GM23338 (cell line): ENCODE results near the gene SIX5. TPM values are rescaled to one million over a fixed set of nuclear protein-coding genes. Genes with fewer than 3 reads are reported as not detected.
A peak's percentile ranks its signal among the peaks of the same experiment; 100 is the strongest.
"Not testable (repeated sequence)": the region's sequence is repeated elsewhere in the genome, so short reads cannot be mapped to it uniquely, and the experiment has no call there.

Source experiments
- ATAC-seq: fragments of 200-7000 bp; cut with Tn5 transposase; 3 replicates; pipeline ENCODE4 v1.9.1; 2020
- DNase-seq: peaks from one replicate; pipeline ENCODE4 v3.0.0-alpha.2; 2015; ENCODE audit warnings: low spot score
- H2AFZ ChIP-seq: fragments of 200-600 bp; sonication (generic); 2 replicates; pipeline ENCODE4 v1.8.0; 2016; ENCODE audit warnings: antibody characterized with exemption, mild to moderate bottlenecking, moderate library complexity
- H3F3A ChIP-seq: fragments of 200-600 bp; sonication (generic); replicated peaks from 2 replicates; pipeline ENCODE4 v1.8.0; 2017; ENCODE audit warnings: antibody characterized with exemption, mixed run types, low read depth
- H3K27ac ChIP-seq: fragments of 200-600 bp; sonication (generic); 2 replicates; pipeline ENCODE4 v1.6.1; 2016; ENCODE audit warnings: low read depth
- H3K27me3 ChIP-seq: fragments of 200-600 bp; sonication (generic); 2 replicates; pipeline ENCODE4 v1.8.0; 2016; ENCODE audit warnings: mild to moderate bottlenecking, mixed run types, moderate library complexity; ENCODE audit not compliant: insufficient read depth
- H3K36me3 ChIP-seq: fragments of 200-600 bp; sonication (generic); 2 replicates; pipeline ENCODE4 v1.8.0; 2016; ENCODE audit warnings: mild to moderate bottlenecking; ENCODE audit not compliant: insufficient read depth
- H3K4me1 ChIP-seq: fragments of 200-600 bp; sonication (generic); 2 replicates; pipeline ENCODE4 v1.8.0; 2016; ENCODE audit warnings: mild to moderate bottlenecking, moderate library complexity; ENCODE audit not compliant: insufficient read depth
- H3K4me2 ChIP-seq: fragments of 200-600 bp; sonication (generic); 2 replicates; pipeline ENCODE4 v1.7.1; 2017; ENCODE audit warnings: mixed run types
- H3K4me3 ChIP-seq: fragments of 200-600 bp; sonication (generic); 2 replicates; pipeline ENCODE4 v1.6.1; 2016; ENCODE audit warnings: mixed run types
- H3K79me2 ChIP-seq: fragments of 200-600 bp; sonication (generic); replicated peaks from 2 replicates; pipeline ENCODE4 v1.8.0; 2017; ENCODE audit warnings: mild to moderate bottlenecking; ENCODE audit not compliant: insufficient read depth
- H3K9me2 ChIP-seq: fragments of 200-600 bp; sonication (generic); 2 replicates; pipeline ENCODE4 v1.8.0; 2017; ENCODE audit not compliant: insufficient read depth
- H4K20me1 ChIP-seq: fragments of 200-600 bp; sonication (generic); replicated peaks from 2 replicates; pipeline ENCODE4 v1.8.0; 2017; ENCODE audit warnings: mild to moderate bottlenecking; ENCODE audit not compliant: insufficient read depth
- H3K27ac Mint-ChIP-seq: 2 replicates; pipeline ENCODE4 v1.8.0; 2020; ENCODE audit warnings: inconsistent platforms, mild to moderate bottlenecking, moderate library complexity, mixed read lengths
- H3K27me3 Mint-ChIP-seq: 3 replicates; pipeline ENCODE4 v1.8.0; 2022; ENCODE audit warnings: low read depth, mild to moderate bottlenecking, moderate library complexity, mixed read lengths, inconsistent platforms; ENCODE audit not compliant: insufficient read depth, poor library complexity
- H3K36me3 Mint-ChIP-seq: 3 replicates; pipeline ENCODE4 v1.8.0; 2021; ENCODE audit warnings: low read depth, mild to moderate bottlenecking, inconsistent platforms, moderate library complexity, mixed read lengths
- H3K4me1 Mint-ChIP-seq: 3 replicates; pipeline ENCODE4 v1.8.0; 2020; ENCODE audit warnings: mild to moderate bottlenecking, inconsistent platforms, mixed read lengths
- H3K4me3 Mint-ChIP-seq: 3 replicates; pipeline ENCODE4 v1.8.0; 2021; ENCODE audit warnings: moderate library complexity, mild to moderate bottlenecking, inconsistent platforms, mixed read lengths
- H3K9me3 Mint-ChIP-seq: 3 replicates; pipeline ENCODE4 v1.8.0; 2020; ENCODE audit warnings: moderate library complexity, mild to moderate bottlenecking, inconsistent platforms, mixed read lengths
- CREB1 ChIP-seq: fragments of 250-450 bp; sonication (Bioruptor Pico); IDR thresholded peaks from 2 replicates; pipeline ENCODE4 v1.5.0; 2020; ENCODE audit warnings: low read depth, mild to moderate bottlenecking, moderate library complexity
- CTCF ChIP-seq, 2 experiments: fragments of 200-600 bp in 1 of 2; sonication (generic) in 1 of 2; conservative IDR thresholded peaks; 2 replicates each; pipeline versions ENCODE4 v1.5.1 to v1.6.1; 2016 to 2017; ENCODE audit warnings: antibody characterized with exemption in 2 of 2, low read depth in 2 of 2, mild to moderate bottlenecking in 2 of 2, moderate library complexity in 1 of 2
- EZH2phosphoT487 ChIP-seq: fragments of 200-600 bp; sonication (generic); IDR thresholded peaks from one replicate; pipeline ENCODE4 v1.8.1; 2018; ENCODE audit warnings: antibody characterized with exemption; ENCODE audit not compliant: unreplicated experiment
- JUNB ChIP-seq: IDR thresholded peaks from one replicate; pipeline ENCODE4 v1.6.1; 2016; ENCODE audit warnings: antibody characterized with exemption; ENCODE audit not compliant: unreplicated experiment
- NANOG ChIP-seq: IDR thresholded peaks from 2 replicates; pipeline ENCODE4 v1.6.1; 2016; ENCODE audit warnings: antibody characterized with exemption, borderline replicate concordance
- STAT1 ChIP-seq: IDR thresholded peaks from one replicate; pipeline ENCODE4 v1.6.1; 2016; ENCODE audit warnings: antibody characterized with exemption; ENCODE audit not compliant: unreplicated experiment
- ZNF331 ChIP-seq: fragments of 250-450 bp; sonication (Bioruptor Pico); IDR thresholded peaks from 2 replicates; pipeline ENCODE4 v1.5.0; 2020; ENCODE audit warnings: low read depth, mild to moderate bottlenecking, moderate library complexity
- polyA plus RNA-seq: library from polyadenylated mRNA; unstranded; fragments of >200 nt; fragmentation: Nextera tagmentation; extraction: Ambion mirVana; gene quantifications from 2 replicates; pipeline ENCODE4 v1.2.1, GENCODE V29; 2016
- total RNA-seq: library from RNA; depleted of rRNA; stranded (reverse); fragments of >200 nt; shearing (Covaris generic); gene quantifications from 2 replicates; pipeline ENCODE4 v1.2.3, GENCODE V29; 2014
- TF ChIP-seq, protein P1 (sequence below): fragments of 250-450 bp; sonication (Bioruptor Pico); IDR thresholded peaks from 2 replicates; pipeline ENCODE4 v1.5.0; 2020; ENCODE audit warnings: mild to moderate bottlenecking, moderate library complexity
- TF ChIP-seq, protein P2 (sequence below): IDR thresholded peaks from 2 replicates; pipeline ENCODE4 v1.6.1; 2016; ENCODE audit warnings: antibody characterized with exemption

SIX5 gene
- total and polyA plus RNA-seq, 2 experiments from 2014 or later = 10.1 to 22.6 TPM

DNA sequence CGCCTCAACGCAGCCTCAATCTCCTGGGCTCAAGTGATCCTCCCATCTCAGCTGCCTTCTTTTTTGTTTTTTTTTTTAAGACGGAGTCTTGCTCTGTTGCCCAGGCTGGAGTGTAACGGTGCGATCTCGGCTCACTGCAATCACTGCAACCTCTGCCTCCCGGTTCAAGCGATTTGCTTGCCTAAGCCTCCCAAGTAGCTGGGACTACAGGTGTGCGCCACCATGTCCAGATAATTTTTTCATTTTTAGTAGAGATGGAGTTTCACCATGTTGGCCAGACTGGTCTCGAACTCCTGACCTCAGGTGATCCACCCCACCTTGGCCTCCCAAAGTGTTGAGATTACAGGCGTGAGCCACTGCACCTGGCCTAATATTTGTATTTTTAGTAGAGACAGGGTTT lies 49.0 kb downstream of the SIX5 start:
- H3K4me3 Mint-ChIP-seq, DNase-seq, H3K9me2 ChIP-seq, H3K4me2 ChIP-seq, H2AFZ ChIP-seq, H4K20me1 ChIP-seq, H3K27me3 ChIP-seq, H3K4me3 ChIP-seq, ATAC-seq, H3K27ac Mint-ChIP-seq, H3K27ac ChIP-seq, H3K9me3 Mint-ChIP-seq: not testable (repeated sequence)
- Histone ChIP-seq H3K4me1 (peaks cover 18% of the 10 kb centered on the region), H3K79me2 (peaks cover 52% of the 10 kb centered on the region), H3K36me3 (peaks cover 10% of the 10 kb centered on the region), H3F3A (peaks cover 10% of the 10 kb centered on the region)
- Mint-ChIP-seq H3K27me3 (peaks cover 17% of the 10 kb centered on the region), H3K4me1 (peaks cover 22% of the 10 kb centered on the region), H3K36me3 (peaks cover 30% of the 10 kb centered on the region)

DNA sequence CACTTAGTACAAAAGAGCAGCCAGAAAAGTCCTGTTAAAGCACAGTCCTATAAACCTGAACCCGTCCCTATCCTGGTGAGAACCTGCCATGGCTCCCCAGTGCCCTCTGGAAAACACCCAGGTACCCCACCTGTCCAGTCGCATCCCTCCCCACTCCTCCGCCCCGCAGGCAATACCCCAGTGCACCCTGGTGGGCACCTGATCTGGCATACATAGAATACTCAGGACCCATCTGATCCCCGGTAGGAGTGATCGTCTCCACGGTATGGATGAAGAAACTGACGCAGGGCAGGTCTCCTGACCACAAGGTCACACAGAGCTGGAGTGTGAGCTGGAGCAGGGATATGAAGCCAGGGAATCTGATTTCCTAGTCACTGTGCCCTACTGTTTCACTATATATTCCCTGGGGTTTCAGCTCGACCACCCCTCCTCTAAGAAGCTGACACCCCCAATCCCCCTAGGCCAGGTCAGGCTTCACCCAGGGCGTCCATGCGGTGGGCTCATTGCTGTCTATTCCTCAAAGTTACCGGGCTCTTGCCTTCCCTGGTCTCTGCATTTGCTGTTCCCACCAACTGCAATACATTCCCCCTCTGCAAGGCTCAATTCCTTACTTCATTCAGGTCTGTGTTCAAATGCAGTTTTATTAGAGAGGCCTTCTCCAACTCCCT lies 50.9 kb downstream of the SIX5 start:
- H4K20me1 ChIP-seq = no peaks in the 10 kb centered on the region; the same call in 1 of the 2 replicates
- no peaks in the 10 kb centered on the region for H3K9me2 ChIP-seq
- peak overlapping the region; percentile 86 for H3K27ac ChIP-seq
- peak; percentile 11 for ATAC-seq
- H3K4me1 Mint-ChIP-seq = peaks cover 29% of the 10 kb centered on the region
- H3K36me3 Mint-ChIP-seq = peaks cover 27% of the 10 kb centered on the region
- H3K27me3 Mint-ChIP-seq = peaks cover 20% of the 10 kb centered on the region
- H3F3A ChIP-seq = peaks cover 10% of the 10 kb centered on the region
- H3K27me3 ChIP-seq = no peaks in the 10 kb centered on the region
- peak overlapping the region; percentile 77 for H3K4me2 ChIP-seq
- TF ChIP-seq STAT1 (no peak), NANOG (no peak), JUNB (no peak), CREB1 (CRISPR knock-in tag) (no peak), CTCF (conservative IDR thresholded peaks at IDR 0.05; ENCODE audit: low read depth in 2 of 2) (no peak), ZNF331 (CRISPR knock-in tag) (no peak), EZH2phosphoT487 (no peak)
- TF ChIP-seq, protein P1, sequence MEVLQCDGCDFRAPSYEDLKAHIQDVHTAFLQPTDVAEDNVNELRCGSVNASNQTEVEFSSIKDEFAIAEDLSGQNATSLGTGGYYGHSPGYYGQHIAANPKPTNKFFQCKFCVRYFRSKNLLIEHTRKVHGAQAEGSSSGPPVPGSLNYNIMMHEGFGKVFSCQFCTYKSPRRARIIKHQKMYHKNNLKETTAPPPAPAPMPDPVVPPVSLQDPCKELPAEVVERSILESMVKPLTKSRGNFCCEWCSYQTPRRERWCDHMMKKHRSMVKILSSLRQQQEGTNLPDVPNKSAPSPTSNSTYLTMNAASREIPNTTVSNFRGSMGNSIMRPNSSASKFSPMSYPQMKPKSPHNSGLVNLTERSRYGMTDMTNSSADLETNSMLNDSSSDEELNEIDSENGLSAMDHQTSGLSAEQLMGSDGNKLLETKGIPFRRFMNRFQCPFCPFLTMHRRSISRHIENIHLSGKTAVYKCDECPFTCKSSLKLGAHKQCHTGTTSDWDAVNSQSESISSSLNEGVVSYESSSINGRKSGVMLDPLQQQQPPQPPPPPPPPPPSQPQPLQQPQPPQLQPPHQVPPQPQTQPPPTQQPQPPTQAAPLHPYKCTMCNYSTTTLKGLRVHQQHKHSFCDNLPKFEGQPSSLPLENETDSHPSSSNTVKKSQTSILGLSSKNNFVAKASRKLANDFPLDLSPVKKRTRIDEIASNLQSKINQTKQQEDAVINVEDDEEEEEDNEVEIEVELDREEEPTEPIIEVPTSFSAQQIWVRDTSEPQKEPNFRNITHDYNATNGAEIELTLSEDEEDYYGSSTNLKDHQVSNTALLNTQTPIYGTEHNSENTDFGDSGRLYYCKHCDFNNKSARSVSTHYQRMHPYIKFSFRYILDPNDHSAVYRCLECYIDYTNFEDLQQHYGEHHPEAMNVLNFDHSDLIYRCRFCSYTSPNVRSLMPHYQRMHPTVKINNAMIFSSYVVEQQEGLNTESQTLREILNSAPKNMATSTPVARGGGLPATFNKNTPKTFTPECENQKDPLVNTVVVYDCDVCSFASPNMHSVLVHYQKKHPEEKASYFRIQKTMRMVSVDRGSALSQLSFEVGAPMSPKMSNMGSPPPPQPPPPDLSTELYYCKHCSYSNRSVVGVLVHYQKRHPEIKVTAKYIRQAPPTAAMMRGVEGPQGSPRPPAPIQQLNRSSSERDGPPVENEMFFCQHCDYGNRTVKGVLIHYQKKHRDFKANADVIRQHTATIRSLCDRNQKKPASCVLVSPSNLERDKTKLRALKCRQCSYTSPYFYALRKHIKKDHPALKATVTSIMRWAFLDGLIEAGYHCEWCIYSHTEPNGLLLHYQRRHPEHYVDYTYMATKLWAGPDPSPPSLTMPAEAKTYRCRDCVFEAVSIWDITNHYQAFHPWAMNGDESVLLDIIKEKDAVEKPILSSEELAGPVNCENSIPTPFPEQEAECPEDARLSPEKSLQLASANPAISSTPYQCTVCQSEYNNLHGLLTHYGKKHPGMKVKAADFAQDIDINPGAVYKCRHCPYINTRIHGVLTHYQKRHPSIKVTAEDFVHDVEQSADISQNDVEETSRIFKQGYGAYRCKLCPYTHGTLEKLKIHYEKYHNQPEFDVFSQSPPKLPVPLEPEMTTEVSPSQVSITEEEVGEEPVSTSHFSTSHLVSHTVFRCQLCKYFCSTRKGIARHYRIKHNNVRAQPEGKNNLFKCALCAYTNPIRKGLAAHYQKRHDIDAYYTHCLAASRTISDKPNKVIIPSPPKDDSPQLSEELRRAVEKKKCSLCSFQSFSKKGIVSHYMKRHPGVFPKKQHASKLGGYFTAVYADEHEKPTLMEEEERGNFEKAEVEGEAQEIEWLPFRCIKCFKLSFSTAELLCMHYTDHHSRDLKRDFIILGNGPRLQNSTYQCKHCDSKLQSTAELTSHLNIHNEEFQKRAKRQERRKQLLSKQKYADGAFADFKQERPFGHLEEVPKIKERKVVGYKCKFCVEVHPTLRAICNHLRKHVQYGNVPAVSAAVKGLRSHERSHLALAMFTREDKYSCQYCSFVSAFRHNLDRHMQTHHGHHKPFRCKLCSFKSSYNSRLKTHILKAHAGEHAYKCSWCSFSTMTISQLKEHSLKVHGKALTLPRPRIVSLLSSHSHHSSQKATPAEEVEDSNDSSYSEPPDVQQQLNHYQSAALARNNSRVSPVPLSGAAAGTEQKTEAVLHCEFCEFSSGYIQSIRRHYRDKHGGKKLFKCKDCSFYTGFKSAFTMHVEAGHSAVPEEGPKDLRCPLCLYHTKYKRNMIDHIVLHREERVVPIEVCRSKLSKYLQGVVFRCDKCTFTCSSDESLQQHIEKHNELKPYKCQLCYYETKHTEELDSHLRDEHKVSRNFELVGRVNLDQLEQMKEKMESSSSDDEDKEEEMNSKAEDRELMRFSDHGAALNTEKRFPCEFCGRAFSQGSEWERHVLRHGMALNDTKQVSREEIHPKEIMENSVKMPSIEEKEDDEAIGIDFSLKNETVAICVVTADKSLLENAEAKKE = no peak
- TF ChIP-seq, protein P2, sequence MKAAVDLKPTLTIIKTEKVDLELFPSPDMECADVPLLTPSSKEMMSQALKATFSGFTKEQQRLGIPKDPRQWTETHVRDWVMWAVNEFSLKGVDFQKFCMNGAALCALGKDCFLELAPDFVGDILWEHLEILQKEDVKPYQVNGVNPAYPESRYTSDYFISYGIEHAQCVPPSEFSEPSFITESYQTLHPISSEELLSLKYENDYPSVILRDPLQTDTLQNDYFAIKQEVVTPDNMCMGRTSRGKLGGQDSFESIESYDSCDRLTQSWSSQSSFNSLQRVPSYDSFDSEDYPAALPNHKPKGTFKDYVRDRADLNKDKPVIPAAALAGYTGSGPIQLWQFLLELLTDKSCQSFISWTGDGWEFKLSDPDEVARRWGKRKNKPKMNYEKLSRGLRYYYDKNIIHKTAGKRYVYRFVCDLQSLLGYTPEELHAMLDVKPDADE = no peak
- H3K4me3 ChIP-seq = peak overlapping the region; percentile 51
- H3K9me3 Mint-ChIP-seq = no peaks in the 10 kb centered on the region
- H3K4me1 ChIP-seq = peaks cover 18% of the 10 kb centered on the region
- H3K79me2 ChIP-seq = peaks cover 52% of the 10 kb centered on the region
- DNase-seq = no peak
- H3K36me3 ChIP-seq = peaks cover 8% of the 10 kb centered on the region
- H2AFZ ChIP-seq = no peak overlapping the region
- H3K4me3 Mint-ChIP-seq = peak overlapping the region; percentile 95
- H3K27ac Mint-ChIP-seq = peak overlapping the region; percentile 99
